Neuron (in vitro differentiated cells): ENCODE results near the gene PAX8.
"Not testable (repeated sequence)": the region's sequence is repeated elsewhere in the genome, so short reads cannot be mapped to it uniquely, and the experiment has no call there.

Source experiments
- H2AFZ ChIP-seq: one replicate; pipeline ENCODE4 v1.6.1; 2013; ENCODE audit warnings: low read depth, mild to moderate bottlenecking, inconsistent platforms, low read length, moderate library complexity
- H3K27me3 ChIP-seq: one replicate; pipeline ENCODE4 v1.6.1; 2013; ENCODE audit warnings: low read length; ENCODE audit not compliant: insufficient read depth
- H3K36me3 ChIP-seq: one replicate; pipeline ENCODE4 v1.6.1; 2013; ENCODE audit warnings: low read length; ENCODE audit not compliant: insufficient read depth
- H3K4me1 ChIP-seq: one replicate; pipeline ENCODE4 v1.6.1; 2013; ENCODE audit warnings: low read length; ENCODE audit not compliant: insufficient read depth
- H3K4me3 ChIP-seq: 2 replicates; pipeline ENCODE4 v1.5.1; 2013; ENCODE audit warnings: mild to moderate bottlenecking, low read length, moderate library complexity
- H3K9me3 ChIP-seq: one replicate; pipeline ENCODE4 v1.6.1; 2013; ENCODE audit warnings: low read length

Gene PAX8

DNA sequence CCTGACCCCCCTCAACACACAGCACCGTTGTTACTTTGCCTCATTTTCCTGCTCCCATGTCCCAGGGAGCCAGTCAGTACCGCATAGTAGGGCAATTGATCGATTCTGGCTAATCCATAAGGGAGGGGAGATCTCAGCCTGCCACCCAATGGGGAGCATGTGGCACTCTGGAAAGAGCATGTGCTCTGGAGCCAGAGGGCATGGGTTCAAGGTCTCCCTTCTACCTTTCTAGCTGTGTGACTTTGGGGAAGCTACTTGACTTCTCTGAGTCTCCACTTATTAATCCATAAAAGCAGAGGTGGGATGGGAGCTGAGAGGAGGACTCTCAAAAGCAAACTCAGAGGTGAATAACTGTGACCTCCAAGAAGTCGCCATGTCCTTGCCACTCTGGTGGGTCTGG is 27.5 kb upstream of the PAX8 start:
- Histone ChIP-seq H3K27me3 (peaks cover 24% of the 10 kb centered on the region), H3K4me1 (peaks cover 22% of the 10 kb centered on the region)
- H2AFZ ChIP-seq, H3K36me3 ChIP-seq, H3K9me3 ChIP-seq, H3K4me3 ChIP-seq: not testable (repeated sequence)

DNA sequence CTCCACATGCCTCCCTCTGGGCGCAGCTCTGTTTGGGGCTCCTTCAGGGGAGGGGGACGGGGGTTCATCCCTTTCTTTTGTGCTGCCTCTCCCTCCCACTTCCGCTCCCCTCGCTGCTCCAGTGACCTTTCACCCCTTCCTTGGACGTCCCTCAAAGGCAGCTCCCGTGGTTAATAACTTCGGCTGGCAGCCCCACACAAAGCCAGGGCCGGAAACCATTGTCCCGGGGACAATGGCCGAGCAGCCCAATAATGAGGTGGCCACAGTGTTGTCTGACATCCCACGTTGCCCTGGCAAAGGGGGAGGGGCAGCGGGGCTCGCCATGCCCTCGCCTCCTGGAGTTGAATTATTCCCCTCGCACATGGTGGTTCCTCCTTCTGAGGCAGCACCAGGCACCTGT is 27.0 kb upstream of the PAX8 start:
- H3K36me3 ChIP-seq, H3K4me3 ChIP-seq, H2AFZ ChIP-seq, H3K9me3 ChIP-seq: not testable (repeated sequence)
- Histone ChIP-seq H3K4me1 (peaks cover 22% of the 10 kb centered on the region), H3K27me3 (peaks cover 24% of the 10 kb centered on the region)

DNA sequence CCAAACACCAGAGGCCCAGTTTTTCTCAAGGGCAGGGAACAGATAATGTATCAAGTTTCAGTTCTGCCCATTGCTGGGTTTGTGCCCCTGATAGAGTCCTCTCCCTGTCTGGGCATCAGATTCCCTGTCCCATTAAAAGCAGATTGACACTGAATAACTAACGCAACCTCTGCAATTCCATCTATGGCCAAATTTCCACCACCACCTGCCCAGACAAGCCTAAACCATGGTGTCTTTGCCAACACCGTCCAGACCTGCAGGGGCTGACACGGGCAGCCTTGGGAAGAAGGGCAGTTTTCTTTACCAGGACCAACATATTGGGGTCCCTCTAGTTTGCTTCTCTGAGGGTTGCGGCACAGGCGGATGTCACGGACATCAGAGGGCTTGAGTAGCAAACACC is 26.4 kb upstream of the PAX8 start:
- Histone ChIP-seq H3K9me3 (no peaks in the 10 kb centered on the region), H3K36me3 (no peaks in the 10 kb centered on the region), H3K27me3 (peaks cover 23% of the 10 kb centered on the region), H2AFZ (no peak overlapping the region), H3K4me3 (no peak overlapping the region), H3K4me1 (peaks cover 22% of the 10 kb centered on the region)

DNA sequence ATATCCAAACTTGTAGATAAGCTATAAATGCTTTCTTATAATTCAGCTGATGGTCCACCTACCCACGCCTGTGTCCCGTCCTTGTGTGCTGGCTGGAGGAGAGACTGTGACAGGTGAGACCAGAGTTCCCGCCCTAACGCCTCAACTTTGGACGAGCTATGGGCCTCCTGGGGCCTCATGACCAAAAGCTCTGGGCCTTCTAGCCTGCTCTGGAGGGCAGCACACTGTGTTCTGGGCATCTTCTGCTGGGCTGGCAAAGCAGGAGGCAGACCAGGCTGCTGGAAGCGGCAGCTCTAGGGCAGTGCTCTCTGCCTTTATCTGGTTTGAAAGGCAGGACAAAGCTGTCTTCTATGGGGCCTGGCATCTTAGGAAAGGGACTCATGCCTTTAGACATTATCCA is 26.0 kb upstream of the PAX8 start:
- Histone ChIP-seq H3K4me1 (peaks cover 22% of the 10 kb centered on the region), H3K9me3 (no peaks in the 10 kb centered on the region), H3K27me3 (peaks cover 23% of the 10 kb centered on the region), H3K36me3 (no peaks in the 10 kb centered on the region), H3K4me3 (no peak overlapping the region), H2AFZ (no peak overlapping the region)

DNA sequence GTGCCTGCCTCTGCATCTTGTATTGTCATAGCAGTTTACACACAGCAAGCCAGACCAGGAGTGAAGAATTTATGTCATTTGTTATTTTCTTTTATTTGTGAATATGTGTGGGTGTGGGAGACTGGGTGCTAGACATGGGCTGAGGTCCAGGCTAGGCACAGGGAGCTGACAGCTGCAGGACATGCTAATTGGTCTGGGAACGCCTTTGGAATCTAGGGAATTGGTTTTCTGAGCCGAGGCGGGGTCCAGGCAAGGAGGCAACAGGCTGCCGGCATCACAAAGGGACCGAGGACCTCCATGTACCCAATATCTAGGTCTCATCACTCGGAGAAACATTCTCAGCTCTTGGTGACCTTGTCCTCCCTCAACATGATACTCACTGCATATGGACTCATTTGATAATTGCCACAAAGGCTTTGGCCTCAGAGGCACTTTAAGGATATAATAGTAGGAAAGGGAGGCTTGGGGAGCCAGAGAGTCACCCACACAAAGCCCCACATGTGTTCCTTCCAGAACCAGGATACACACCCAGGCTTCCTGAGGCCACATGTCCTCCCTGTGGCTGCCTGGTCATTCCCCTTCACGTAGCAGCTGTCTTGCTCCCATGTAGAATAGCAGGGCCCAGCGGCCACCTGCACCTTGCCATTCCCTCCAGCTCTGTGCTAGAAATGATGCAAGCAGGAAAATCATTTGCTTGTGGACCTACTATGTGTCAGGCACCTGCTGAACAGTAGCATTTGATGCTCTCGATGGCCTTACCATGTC is 23.7 kb upstream of the PAX8 start:
- H3K4me3 ChIP-seq, H2AFZ ChIP-seq: not testable (repeated sequence)

DNA sequence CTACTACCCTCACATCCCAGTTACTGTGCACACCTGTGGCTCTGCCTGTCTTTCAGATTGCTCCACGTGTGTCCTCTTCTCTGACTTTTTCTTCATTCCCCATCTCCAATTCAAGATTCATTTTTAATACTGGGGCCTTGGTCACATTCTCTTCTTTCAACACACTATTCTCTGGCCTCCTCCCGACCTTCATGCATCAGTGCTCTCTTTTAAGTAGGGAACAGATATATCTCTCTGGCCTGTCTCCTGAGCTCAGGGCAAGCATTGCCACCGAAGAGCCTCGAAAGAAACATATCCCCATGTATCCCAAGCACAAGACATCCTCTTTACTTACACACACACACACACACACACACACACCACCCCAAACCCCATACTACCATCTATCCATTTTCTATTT is 21.6 kb upstream of the PAX8 start:
- Histone ChIP-seq H3K9me3 (no peaks in the 10 kb centered on the region), H2AFZ (no peak overlapping the region), H3K4me1 (peaks cover 11% of the 10 kb centered on the region), H3K36me3 (no peaks in the 10 kb centered on the region), H3K27me3 (peaks cover 14% of the 10 kb centered on the region), H3K4me3 (no peak overlapping the region)

More for the DNA sequence above, 23.7 kb upstream of the PAX8 start:
- not testable (repeated sequence) for H3K9me3 ChIP-seq, H3K36me3 ChIP-seq
- Histone ChIP-seq H3K27me3 (peaks cover 14% of the 10 kb centered on the region), H3K4me1 (peaks cover 22% of the 10 kb centered on the region)

DNA sequence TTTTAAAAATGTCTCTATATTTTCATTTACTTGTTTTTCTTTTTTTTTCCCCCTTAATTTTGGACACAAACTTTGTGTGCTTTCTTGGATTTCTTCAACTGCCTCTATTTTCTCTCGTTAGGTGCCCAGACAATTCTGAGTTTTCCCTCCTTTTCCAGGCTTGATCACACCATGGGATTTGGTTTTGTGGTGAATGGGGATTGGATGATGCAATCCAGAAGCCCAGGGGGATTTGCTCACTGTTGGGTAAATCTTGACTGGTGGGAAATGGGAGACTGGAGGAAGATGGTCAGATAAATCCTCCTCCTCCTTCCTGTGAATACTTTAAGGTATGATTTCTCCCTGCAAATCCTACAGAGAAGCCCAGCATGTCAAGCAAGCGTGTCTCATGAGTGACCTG is 19.5 kb upstream of the PAX8 start:
- Histone ChIP-seq H3K4me3 (no peak overlapping the region), H3K4me1 (no peaks in the 10 kb centered on the region), H3K36me3 (no peaks in the 10 kb centered on the region), H3K27me3 (peaks cover 8% of the 10 kb centered on the region), H2AFZ (no peak overlapping the region), H3K9me3 (no peaks in the 10 kb centered on the region)

DNA sequence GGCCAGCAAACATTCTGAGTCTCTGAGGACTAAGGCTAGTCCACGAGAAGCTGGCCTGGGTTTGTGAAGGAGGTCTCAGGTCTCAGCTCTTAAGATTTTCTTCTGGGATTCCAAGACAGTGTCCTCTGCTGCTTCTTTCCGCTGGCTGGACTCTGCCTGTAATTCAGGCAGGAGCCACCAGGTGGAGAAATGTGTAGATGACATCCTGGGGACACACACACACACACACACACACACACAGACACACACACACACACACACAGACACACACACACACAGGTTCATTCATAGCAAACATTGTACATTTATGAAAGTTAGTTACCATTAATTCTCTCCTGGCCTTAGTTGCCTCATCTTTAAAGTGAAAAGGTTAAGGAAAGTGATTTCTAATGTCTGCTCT is 18.9 kb upstream of the PAX8 start:
- H2AFZ ChIP-seq, H3K4me3 ChIP-seq, H3K27me3 ChIP-seq, H3K36me3 ChIP-seq, H3K4me1 ChIP-seq, H3K9me3 ChIP-seq: not testable (repeated sequence)

DNA sequence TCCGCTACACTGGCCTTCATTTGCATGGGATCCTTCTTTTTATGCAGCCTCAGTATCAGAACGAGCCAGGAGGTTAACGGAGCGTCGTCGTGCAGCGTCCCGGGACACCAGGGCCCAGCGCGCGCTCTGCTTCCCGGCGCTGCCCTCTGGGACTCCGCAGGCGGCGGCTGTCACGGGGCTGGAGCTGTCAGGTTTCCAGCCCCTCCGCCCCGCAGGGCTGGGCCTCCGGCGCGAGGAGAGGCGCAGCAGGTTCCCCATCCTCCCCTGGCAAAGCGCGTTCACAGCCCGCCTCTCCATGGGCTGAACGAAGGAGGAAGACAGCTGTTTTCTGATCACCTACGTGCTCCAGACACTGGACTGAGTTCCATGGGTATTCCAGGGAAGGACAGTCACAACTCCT is 12.5 kb upstream of the PAX8 start:
- no peak overlapping the region for H2AFZ ChIP-seq
- no peak overlapping the region for H3K4me3 ChIP-seq
- no peaks in the 10 kb centered on the region for H3K4me1 ChIP-seq
- H3K9me3 ChIP-seq = no peaks in the 10 kb centered on the region
- peaks cover 2% of the 10 kb centered on the region for H3K27me3 ChIP-seq
- no peaks in the 10 kb centered on the region for H3K36me3 ChIP-seq

DNA sequence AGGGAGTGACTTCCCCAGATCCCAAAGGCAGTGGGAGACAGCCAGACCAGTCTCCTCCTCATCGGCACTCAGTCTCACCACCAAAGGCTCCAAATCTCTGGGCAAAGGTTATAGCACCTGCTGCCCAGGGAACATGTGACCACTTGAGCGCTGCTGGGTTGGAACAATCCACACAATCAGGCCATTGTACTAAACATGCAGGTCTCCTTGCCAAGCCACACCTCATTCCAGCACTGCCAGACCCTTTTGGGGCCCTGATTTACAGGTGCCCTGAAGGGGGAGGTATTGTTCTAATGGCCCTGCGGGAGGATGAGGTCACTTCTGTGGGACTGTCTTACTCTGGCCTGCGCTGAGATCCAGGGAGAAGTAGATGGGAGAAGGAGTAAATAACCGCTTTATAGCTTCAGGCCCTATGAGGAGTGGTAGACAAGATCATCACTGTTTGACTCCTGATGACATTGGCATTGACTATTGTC is 10.0 kb upstream of the PAX8 start:
- not testable (repeated sequence) for H3K36me3 ChIP-seq, H3K9me3 ChIP-seq, H3K4me3 ChIP-seq, H3K4me1 ChIP-seq, H2AFZ ChIP-seq, H3K27me3 ChIP-seq

DNA sequence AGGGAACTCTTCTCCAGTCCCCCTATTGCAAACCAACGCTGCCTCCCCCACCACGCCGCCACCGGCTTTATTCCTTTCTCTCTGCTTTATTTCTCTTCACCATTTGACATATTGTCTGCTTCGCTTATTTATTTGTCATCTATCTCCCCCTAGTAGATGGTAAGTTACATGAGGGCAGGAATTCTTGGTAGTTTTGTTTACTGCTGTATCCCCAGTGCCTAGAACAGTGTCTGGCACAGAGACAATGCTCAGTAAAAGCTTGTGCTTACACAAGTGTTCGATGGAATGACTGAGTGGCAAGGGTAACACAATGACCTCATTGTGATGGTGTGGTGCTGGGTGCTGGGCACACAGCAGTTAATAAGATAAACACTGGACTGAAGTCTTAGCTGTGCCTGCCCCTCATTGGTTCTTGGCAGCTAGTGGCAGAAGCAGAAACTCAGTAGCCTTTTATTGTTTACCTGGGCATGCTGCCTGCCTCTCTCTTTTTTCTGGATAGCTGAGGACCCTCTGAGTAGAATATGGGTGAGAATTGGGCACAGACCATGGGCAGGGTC is 9.5 kb upstream of the PAX8 start:
- H3K9me3 ChIP-seq, H3K36me3 ChIP-seq, H3K27me3 ChIP-seq, H3K4me3 ChIP-seq, H2AFZ ChIP-seq, H3K4me1 ChIP-seq: not testable (repeated sequence)

DNA sequence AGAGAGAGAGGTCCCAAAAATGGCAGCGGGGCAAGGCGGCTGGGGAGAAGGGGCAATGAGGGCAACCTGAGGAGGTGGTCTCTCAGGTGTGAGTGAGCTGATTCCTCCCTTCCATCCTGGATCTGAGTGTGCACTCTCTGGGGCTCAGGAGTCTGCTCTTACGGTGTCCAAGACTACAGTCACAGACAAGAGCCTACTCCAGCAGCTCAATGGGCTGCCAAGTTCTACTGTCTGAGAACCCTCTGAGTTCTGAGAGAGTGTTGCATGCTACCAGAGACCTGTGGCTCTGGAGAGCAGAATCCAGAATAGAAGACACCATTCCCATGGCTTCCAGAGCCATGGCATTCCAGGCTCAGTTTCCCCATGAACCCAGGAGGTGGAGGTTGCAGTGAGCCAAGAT is 7.1 kb upstream of the PAX8 start:
- no peaks in the 10 kb centered on the region for H3K27me3 ChIP-seq
- H3K36me3 ChIP-seq = no peaks in the 10 kb centered on the region
- no peaks in the 10 kb centered on the region for H3K9me3 ChIP-seq
- H2AFZ ChIP-seq = no peak overlapping the region
- H3K4me1 ChIP-seq = no peaks in the 10 kb centered on the region
- H3K4me3 ChIP-seq = no peak overlapping the region

DNA sequence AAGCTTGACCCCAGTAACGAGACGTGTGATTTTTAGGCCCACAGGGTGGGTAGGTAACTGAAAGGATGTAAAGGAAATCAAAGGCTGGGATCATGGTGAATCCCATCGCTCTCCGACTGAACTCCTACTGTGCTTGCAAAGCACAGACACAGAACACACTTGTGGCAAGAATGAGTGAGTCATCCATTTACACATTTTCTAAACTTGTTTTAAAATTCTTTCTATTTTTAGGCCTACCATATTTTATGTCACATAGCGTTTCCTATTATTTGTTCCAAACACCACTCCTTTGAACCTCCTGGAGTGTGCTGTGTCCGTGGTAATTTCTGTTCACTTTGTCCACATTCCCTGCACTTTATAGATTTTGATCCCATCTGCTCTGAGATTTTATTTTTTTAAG is 6.3 kb upstream of the PAX8 start:
- H3K4me3 ChIP-seq, H2AFZ ChIP-seq, H3K9me3 ChIP-seq, H3K36me3 ChIP-seq, H3K4me1 ChIP-seq, H3K27me3 ChIP-seq: not testable (repeated sequence)

DNA sequence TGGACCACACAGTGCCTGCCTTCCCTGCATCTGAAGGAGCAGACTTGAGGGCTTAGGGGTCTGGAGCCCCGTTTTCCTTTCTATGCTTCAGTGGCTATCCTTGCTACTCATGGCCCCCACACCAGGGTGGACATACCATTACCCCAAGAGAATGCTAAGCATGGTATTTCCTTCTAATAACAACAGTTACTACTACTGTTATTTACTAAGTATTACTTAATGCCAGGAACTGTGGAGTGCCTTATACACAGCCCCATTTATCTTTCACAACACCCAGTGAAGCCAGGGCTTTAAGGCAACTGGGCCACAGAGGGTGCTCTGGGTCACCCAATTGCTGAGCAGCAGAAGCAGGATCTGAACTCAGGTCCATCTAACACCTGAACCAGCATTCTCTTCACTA is 5.8 kb upstream of the PAX8 start:
- Histone ChIP-seq H3K27me3 (no peaks in the 10 kb centered on the region), H2AFZ (no peak overlapping the region), H3K4me3 (no peak overlapping the region), H3K36me3 (no peaks in the 10 kb centered on the region), H3K4me1 (no peaks in the 10 kb centered on the region), H3K9me3 (no peaks in the 10 kb centered on the region)
